Psoas muscle (tissue), 8 donors: ENCODE data around the gene NFATC2. TPM values are rescaled to one million over a fixed set of nuclear protein-coding genes. Genes with fewer than 3 reads are reported as not detected.
"Not testable (repeated sequence)": the region's sequence is repeated elsewhere in the genome, so short reads cannot be mapped to it uniquely, and the experiment has no call there.

Source experiments
- ATAC-seq, 4 donors: fragments of 200-7000 bp; cut with Tn5 transposase; one replicate each; pipeline ENCODE4 v1.9.1; 2020; ENCODE audit warnings: moderate library complexity in 3 of 4, mild to moderate bottlenecking in 2 of 4
- DNase-seq, 2 donors: peaks; one replicate each; pipeline ENCODE4 v3.0.0-alpha.2; 2020
- H3K27ac ChIP-seq: fragments of 200-600 bp; one replicate; pipeline ENCODE4 v1.8.0; 2022
- H3K27me3 ChIP-seq, 3 donors: fragments of 200-600 bp in 1 of 3; one replicate each; pipeline versions ENCODE4 v1.6.1 to v1.8.0; 2013 to 2022; ENCODE audit warnings: low read length in 2 of 3, mild to moderate bottlenecking in 2 of 3, moderate library complexity in 1 of 3; ENCODE audit not compliant: insufficient read depth in 3 of 3
- H3K36me3 ChIP-seq, 2 donors: fragments of 200-600 bp in 1 of 2; one replicate each; pipeline versions ENCODE4 v1.6.1 to v1.8.0; 2013 to 2022; ENCODE audit warnings: low read depth in 1 of 2, mild to moderate bottlenecking in 1 of 2, moderate library complexity in 1 of 2; ENCODE audit not compliant: insufficient read depth in 1 of 2
- H3K4me1 ChIP-seq: fragments of 200-600 bp; one replicate; pipeline ENCODE4 v1.8.0; 2022
- H3K4me3 ChIP-seq: fragments of 200-600 bp; one replicate; pipeline ENCODE4 v1.8.0; 2022; ENCODE audit warnings: mild to moderate bottlenecking
- H3K9me3 ChIP-seq: fragments of 200-600 bp; one replicate; pipeline ENCODE4 v1.8.0; 2022
- CTCF ChIP-seq: fragments of 200-600 bp; IDR thresholded peaks from one replicate; pipeline ENCODE4 v1.8.0; 2022; ENCODE audit warnings: antibody characterized with exemption
- WGBS, 3 donors: extraction: QIAGEN DNeasy Blood & Tissue Kit; methylation state at CpG; one replicate each; pipeline versions ENCODE4 v1.1.6 to v1.1.7; 2013; 5-methylcytosine and 5-hydroxymethylcytosine counted together
- intact Hi-C, 2 donors: fragments of 100-400 bp; cut with DNase I; formaldehyde crosslinking; loops; one replicate each; pipeline versions ENCODE4 v1.11.0 to v1.14.2; 2022
- polyA plus RNA-seq, 3 donors: library from polyadenylated mRNA; stranded (reverse); fragments of 200-250 nt; gene quantifications; one replicate each; pipeline ENCODE4 v1.2.3, GENCODE V29; 2013
- total RNA-seq, 4 donors: library from RNA; stranded (reverse); fragmentation: NEBNext Ultra II Directional in 2 of 4; extraction: Animal tissue kit (Norgen Biotek cat#: 25700) in 2 of 4; gene quantifications; one replicate each; pipeline versions ENCODE4 v1.2.1 to v1.2.4, GENCODE V29; 2021 to 2023
- donor health status: healthy with polysubstance abuse.
- donor health status: DM: no; HTN: no; CAD: no; lungs with moderate emphysema.
- donor health status: Bipolar disorder and iron deficiency.
- donor health status: healthy.
- donor health status: DM: yes; HTN: yes; CAD: no.
- donor health status: DM: no; HTN: no; CAD: no.
- donor health status: DM: no; HTN: no; CAD: no.
- donor health status: DM: yes; HTN: yes; CAD: no.

The NFATC2 gene
- total and polyA plus RNA-seq, 7 donors, result 0.18 to 3.1 (median 0.64) TPM

- Histone ChIP-seq H3K36me3 (no peaks in the 10 kb centered on the region), H3K9me3 (no peaks in the 10 kb centered on the region), H3K27me3 (no peaks in the 10 kb centered on the region), H3K4me1 (peaks cover 9% of the 10 kb centered on the region), H3K4me3 (peak overlapping the region; percentile 49), H3K27ac (peak overlapping the region; percentile 77)
- ATAC-seq (peak; percentile 62 to 75 (median 70)), DNase-seq (peak; percentile 45 to 73)
- TF ChIP-seq CTCF, result no peak
- intact Hi-C loops, result no loop called here
- WGBS, 3 donors, result 11 to 16% (median 13%) methylated on average over 16 of the region's 16 CpGs
Observed at GRCh38 chr20:51570739-51571459, 28.4 kb upstream of the NFATC2 start.

DNA sequence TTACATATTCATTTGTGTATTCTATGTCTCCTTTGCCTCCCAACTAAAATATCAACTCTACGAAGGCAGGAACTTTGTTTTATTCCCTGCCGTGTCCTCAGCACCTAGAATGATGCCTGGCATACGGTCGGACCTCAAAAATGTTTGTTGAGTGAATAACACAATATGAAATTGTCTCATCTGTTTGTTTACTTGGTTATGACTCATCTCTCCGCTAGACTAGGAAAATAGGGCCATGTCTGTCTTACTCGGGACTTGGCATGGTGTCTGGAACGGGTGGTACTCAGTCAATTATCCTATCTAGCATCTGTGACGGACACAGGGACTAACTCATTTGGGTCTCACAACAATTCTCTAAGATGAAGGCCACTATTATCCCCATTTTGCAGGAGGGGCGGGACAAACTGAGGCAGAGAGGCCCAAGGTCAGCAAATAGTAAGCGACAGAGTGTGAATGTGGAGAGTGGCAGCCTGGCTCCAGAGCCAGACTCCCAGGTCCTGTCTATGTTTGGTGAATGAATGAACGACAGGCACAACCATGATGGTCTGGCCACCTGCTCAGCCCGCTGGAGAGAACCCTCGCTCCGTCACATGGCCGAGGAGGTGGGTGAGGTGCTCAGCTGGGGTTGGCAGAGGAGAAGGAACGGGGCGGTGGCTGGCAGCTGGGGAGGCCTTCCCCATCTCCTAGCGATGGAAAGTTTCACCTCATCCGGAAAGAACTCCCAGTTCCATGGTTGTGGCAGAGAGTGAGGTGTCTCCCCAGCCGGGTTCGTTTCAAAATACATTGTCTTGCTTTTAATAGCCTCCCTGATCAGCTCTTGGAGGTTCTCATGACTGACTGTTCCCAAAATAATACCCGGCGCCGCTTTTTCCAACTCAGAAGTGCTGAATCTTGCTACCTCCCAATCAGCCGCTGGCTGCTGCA is 27.6 kb upstream of the NFATC2 start:
- ATAC-seq (peak; percentile 79 to 94 (median 86)), DNase-seq (peak; percentile 30 to 81)
- intact Hi-C loops, result no loop called here
- Histone ChIP-seq H3K27ac (peak overlapping the region; percentile 77), H3K27me3 (no peaks in the 10 kb centered on the region), H3K4me1 (peaks cover 9% of the 10 kb centered on the region), H3K36me3 (no peaks in the 10 kb centered on the region), H3K4me3 (peak overlapping the region; percentile 49), H3K9me3 (no peaks in the 10 kb centered on the region)
- no peak for TF ChIP-seq CTCF
- WGBS, 3 donors, result 28 to 35% (median 30%) methylated on average over 25 of the region's 25 CpGs

DNA sequence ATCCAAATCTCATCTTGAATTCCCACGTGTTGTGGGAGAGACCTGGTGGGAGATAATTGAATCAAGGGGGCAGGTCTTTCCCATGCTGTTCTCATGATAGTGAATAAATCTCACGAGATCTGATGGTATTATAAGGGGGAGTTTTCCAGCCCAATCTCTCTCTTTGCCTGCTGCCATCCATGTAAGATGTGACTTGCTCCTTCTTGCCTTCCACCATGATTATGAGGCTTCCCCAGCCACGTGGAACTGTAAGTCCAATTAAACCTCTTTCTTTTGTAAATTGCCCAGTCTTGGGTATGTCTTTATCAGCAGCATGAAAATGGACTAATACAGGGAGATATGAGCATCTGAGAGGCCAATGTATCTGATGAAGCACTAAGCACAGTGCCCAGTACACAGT is 26.0 kb upstream of the NFATC2 start:
- H3K4me3 ChIP-seq, H3K9me3 ChIP-seq, H3K27ac ChIP-seq, ATAC-seq, H3K27me3 ChIP-seq, DNase-seq, H3K36me3 ChIP-seq, intact Hi-C loops: not testable (repeated sequence)
- H3K4me1 ChIP-seq, result peaks cover 13% of the 10 kb centered on the region
- WGBS, 3 donors, result 84 to 94% (median 88%) methylated on average over 3 of the region's 3 CpGs

DNA sequence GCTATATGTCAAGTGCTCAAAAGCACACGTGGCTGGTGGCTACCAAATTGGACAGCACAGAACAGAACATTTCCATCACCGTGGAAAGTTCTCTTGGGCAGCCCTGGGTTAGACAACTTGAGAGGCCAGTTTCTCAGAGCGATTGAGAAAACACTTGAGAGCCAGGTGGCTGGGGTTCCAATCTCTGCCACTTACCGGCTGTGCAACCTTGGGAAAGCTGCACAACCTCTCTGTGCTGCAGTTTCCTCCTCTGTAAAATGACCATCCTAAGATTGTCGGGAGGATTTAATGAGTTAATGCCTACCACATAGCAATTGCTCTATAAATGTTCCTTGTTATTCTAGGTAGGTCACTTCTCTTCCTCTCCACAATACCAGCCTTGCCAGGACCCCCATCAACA is 25.1 kb upstream of the NFATC2 start:
- H3K4me1 ChIP-seq, result peaks cover 20% of the 10 kb centered on the region
- 85 to 95% (median 93%) methylated on average over 5 of the region's 5 CpGs for WGBS, 3 donors
- no peak overlapping the region for H3K27ac ChIP-seq
- intact Hi-C loops, result no loop called here
- DNase-seq (no peak), ATAC-seq (no peak)
- H3K4me3 ChIP-seq, result no peak overlapping the region
- H3K27me3 ChIP-seq, result no peaks in the 10 kb centered on the region
- H3K9me3 ChIP-seq, result no peaks in the 10 kb centered on the region
- no peaks in the 10 kb centered on the region for H3K36me3 ChIP-seq
- TF ChIP-seq CTCF, result no peak

- DNase-seq (no peak), ATAC-seq (no peak)
- Histone ChIP-seq H3K4me1 (peaks cover 25% of the 10 kb centered on the region), H3K36me3 (no peaks in the 10 kb centered on the region), H3K4me3 (no peak overlapping the region), H3K27ac (no peak overlapping the region), H3K9me3 (no peaks in the 10 kb centered on the region), H3K27me3 (no peaks in the 10 kb centered on the region)
- intact Hi-C loops, result no loop called here
- TF ChIP-seq CTCF, result no peak
- 82 to 93% (median 88%) methylated on average over 4 of the region's 4 CpGs for WGBS, 3 donors
Observed at GRCh38 chr20:51566594-51566993, 24.1 kb upstream of the NFATC2 start.
